RPMI8226 (cell line): Measurements from ENCODE around the gene ABL1.
A peak's percentile ranks its signal among the peaks of the same experiment; 100 is the strongest.

Experiments
- DNase-seq: peaks from one replicate; pipeline ENCODE4 v3.0.0-alpha.2; 2015

Gene ABL1

DNA sequence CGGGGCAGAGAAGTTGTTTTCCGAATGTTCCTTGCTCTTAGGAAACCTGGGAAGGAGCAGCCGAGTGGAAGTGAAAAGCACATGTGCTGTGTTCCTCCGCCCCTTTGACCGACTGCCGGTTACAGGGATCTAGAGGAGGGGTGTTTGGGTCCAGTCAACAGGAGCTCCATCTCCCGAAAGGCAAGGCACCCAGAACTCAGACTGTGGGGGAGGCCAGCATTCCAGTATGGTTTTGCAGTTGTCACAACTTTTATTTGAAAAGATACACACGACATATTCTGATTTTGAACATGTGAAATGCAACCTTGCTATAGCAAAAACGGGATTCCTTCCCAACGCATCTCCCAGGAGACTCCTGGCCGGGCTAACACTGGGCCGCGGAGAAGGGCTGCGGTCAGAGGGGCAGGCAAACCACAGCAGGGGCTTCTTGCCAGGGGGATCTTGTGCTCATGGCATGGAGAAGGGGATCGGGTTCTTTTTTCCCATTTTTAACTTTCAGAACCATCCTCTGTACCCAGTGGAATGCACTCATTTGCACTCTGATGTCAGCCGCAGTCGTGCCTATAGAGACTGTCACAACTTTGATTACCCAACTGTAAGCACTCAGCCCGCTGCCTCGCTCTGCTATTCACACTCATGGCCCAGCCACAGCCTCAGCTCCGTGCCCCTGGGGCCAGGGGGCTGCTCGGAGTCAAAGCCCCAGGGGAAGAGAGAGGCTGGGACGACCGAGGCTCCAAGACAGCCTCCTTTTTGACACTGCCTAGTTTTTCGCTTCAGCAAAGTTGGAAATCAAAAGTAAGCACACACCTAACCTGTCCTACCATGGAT, 57.6 kb downstream of the ABL1 start:
- no peak for DNase-seq

DNA sequence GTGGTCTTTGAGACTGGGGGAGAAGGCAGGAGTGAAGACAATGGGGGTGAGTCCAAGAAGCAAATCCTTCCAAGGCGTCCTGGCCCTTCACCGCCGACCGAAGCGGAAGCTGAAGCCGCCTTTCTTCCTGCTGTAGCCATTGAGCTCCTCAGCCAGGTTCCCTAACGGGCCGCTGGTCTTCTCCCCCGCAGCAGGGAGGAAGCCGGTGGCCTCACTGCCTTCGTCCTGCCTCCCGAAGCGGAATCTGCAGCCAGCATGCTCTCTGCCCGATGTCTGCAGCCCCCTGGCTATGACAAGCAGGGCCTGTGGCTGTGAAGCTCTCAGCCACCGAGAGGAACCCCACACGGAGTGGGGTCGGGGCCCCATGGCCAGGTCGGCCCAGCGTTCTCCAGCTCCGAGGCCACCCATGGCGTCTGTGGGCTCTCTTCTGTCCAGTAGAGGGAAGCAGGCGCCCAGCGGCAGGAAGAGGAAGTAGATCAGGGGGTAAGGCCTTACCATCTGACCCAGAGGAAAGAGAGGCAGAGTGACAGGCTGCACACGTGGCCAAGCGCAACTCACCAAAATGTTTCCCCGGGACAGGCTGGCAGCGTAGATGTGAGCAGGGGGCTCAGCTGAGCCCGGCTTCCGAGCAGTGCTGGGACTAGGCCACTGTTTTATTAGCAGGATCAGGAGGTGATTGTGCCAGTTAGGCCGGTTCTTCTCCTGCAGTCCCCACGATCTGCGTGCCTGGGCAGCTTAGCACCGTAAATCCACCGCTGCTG, 58.5 kb downstream of the ABL1 start:
- no peak for DNase-seq

DNA sequence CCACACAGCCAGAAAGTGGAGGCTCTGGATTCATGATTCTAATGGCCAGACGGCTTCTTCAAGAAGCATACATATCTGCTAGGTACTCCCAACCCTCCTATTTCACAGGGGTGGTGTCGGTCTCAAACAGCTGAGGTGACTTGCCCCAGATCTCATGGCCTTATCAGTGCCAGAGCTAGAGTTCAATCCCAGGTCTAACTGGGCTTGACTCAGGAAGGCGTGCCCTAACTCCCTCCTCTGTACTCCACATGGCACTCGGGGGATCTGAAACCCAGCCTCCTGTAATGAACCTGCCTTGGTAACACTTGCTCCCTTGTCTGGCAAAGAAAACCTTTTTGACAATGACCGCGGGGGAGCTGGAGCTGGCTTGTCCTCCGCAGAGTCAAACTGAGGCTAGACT, 59.5 kb downstream of the ABL1 start:
- no peak for DNase-seq

DNA sequence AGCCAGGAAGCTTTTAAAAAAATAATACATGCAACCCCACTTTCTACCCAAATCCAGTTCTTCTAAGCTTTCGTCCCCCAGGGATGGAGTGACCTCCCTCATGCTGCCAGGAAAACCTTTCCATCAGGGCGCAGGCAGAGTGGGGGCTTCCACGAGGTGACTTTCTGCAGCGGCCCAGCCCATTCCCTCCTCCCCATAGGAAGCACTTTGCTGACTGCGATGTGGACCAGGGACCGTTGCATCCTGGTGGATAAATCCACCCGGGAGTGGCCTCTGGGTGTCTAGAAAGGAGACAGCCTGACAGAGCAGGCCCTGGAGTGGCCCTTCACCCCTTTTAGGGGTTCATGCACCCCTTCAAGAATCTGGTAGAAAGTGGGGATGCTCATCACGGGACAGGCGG, 60.0 kb downstream of the ABL1 start:
- no peak for DNase-seq

DNA sequence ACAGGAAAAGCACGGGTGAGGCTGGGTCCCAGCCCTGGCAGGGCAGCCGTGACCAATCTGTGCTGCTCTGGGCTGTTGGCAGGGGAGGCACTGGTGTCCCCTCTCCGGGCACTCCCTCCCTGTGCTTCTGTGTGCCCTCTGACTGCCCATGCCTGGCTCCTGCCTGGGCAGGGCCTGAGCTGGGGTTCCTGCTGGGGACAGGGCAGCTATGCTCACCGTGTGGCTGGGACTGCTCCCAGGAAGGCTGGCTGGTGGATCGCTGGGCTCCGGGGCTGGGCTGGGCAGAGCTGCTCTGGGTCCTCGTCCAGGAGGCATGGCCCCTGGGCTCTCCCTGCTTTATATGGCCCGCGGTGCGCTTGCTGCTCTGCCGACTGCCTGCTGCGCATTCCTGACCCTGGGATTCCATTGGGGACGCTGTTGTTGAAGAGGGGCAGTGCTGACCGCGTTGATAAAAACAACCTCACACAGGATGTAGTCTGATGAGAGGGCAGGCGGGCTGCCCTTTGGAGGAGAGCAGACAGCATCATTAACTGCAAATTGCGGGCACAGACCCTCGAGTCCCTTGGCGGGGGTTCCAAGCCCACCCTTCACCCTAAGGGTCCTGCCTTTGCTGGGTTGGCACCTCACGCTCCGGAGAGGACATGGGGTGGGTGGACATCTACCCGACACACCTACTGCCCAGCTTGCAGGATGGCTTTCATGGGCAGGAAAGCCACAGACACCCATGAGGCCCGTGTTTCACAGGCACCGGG, 60.6 kb downstream of the ABL1 start:
- DNase-seq: no peak

- peak; percentile 58 for DNase-seq
These were observed 61.4 kb downstream of the ABL1 start, which contains the start of gene QRFP for GRCh38 chr9:130896233-130897014. Gene QRFP, minus strand, starts transcription at chr9:130896812. Its CDS starts 2,974 bp downstream, at chr9:130893838.

GRCh38 chr9:130897105-130897751, 62.2 kb downstream of the ABL1 start:
- no peak for DNase-seq

DNA sequence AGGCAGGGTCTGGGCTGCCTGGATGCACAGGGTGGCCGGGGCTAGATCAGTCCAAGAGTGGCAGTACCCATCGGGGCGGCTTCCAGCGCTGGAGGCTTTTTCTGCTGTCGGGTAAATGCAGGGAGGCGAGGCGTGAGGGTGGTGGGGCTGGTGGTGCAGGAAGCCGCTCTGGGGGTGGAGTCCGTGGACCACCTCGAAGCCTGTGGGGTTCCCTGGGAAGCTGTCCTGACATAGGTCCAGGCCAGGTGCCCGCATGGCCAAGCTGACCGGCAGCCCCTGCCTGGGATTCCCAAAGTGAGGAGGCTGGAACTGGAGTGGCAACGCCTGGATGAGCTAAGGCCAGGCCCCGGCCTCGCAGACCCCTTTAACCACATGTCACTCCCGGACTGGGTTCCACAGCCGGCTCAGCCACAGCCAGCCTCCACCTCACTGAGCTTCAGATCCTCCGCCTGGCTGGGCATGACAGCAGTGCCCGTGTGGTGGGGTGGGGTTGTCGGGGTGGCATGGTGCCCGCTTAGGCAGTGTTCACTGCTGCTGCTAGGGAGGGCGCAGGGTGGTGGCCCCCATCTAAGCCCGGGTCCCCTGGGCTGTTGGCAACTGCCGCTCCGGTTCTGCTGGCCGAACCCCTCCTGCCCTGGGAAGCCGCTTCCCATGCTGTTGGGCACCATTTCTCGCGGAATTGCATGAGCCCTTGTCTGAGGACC, 62.9 kb downstream of the ABL1 start:
- DNase-seq: peak; percentile 51

DNA sequence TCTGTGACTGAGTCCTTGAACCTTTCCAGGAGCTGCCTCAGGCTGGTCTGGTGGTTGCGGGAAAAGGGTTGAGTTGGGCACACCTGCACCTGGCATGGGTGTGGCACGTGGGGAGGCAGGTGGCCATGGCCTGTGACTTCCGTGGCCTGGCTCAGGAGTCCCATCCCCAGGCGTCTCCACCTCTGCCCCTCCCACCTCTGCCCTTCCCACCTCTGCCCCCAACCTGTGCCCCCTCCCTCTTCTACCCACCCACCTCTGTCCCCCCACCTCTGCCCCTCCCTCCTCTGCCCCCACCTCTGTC, 63.4 kb downstream of the ABL1 start:
- peak; percentile 80 for DNase-seq

- DNase-seq: no peak
These were observed 64.1 kb downstream of the ABL1 start for GRCh38 chr9:130899051-130899748.

GRCh38 chr9:130900701-130901497, 65.8 kb downstream of the ABL1 start:
- no peak for DNase-seq

- DNase-seq: peak; percentile 90
These were observed 66.6 kb downstream of the ABL1 start for GRCh38 chr9:130901498-130902203.

DNA sequence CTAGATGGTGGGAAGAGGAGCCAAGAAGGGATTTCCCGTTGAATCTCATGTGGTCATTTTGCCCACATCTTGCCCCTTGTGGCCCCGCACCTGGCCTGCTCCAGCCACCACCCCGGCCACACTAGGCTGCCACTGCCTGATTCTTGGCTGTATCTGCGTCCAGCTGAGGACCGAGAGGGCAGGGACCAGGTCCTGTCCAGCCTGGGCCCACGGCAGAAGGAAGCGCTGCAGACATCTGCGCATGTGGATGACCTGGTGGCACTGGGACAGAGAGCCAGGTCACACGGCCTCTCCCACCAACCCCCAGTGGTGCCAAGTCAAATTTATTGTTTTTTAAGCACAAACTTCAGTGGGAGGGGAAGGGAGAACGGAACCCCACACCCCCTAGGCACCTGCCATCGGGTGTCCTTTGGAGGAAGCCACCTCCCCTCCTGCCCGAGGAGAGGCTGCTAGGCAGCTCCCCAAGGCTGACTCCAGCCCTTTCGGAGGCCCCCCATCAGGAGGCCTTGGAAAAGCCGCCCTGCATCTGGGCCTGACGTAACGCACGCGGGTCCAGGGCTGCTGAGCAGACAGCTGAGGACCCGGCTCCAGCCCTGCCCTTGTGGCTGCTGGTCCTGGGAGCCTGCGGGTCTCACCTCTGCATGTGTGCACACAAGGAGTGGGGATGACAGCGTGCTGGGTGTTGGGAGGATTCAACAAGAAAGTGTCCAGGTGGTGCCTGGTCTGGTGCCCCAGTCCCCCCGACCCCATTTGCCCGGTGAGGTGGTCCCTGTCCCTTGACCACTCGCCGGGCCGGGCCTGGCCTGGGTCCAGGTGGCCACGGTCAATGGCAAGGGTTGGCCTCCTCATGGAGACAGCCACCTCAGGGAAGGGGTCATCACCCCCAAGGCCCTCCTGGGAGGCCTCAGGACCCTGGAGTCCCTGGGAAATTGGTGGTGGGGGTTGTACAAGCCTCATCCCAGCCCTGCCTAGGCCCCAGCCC, 67.4 kb downstream of the ABL1 start:
- no peak for DNase-seq

DNA sequence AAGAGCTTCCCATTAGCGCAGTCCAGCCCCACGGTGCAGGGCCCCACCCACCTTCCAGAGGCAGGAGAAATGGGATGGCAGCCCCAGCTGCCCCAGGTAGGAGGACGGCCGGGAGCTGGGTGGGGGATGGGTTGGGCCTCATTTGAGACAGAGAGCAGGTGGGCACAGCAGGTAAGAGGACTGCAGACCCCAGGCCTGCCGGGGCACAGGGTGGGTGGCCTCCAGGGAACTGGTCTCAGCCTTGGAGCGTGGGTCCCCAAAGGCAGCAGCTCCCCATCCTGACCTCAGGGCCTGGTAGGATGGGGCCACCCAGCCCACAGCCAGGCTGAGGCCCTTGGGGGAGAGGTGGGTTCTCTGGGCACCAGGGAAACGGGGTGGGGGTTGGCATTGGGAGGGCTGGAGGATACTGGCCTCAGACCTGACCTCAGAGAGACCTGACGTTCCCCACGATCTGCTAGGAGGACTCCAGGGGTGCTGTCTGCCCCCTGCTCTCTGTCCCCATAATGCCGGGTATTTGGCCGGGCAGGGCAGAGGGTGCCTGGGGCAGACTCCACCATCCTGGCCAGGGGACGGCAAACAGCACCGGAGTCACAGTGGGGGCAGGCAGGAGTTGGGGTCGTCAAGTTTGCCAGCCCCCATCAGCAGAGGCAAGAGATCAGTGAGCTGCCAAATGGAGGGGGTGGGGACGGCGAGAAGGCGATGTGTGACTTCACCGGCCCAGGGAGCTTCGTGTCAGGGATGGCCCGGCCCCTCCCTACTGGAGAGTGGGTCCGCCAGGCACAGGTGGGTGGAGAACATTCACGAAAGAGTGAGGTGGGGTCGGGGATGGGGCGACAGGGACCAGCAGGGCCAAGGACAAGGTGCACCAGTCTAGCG, 68.4 kb downstream of the ABL1 start:
- no peak for DNase-seq

- no peak for DNase-seq
These were observed 69.3 kb downstream of the ABL1 start for GRCh38 chr9:130904070-130905044.
